ENCODE results near the gene NSD1. TPM values are rescaled to one million over a fixed set of nuclear protein-coding genes. Genes with fewer than 3 reads are reported as not detected.

NSD1 gene, protein sequence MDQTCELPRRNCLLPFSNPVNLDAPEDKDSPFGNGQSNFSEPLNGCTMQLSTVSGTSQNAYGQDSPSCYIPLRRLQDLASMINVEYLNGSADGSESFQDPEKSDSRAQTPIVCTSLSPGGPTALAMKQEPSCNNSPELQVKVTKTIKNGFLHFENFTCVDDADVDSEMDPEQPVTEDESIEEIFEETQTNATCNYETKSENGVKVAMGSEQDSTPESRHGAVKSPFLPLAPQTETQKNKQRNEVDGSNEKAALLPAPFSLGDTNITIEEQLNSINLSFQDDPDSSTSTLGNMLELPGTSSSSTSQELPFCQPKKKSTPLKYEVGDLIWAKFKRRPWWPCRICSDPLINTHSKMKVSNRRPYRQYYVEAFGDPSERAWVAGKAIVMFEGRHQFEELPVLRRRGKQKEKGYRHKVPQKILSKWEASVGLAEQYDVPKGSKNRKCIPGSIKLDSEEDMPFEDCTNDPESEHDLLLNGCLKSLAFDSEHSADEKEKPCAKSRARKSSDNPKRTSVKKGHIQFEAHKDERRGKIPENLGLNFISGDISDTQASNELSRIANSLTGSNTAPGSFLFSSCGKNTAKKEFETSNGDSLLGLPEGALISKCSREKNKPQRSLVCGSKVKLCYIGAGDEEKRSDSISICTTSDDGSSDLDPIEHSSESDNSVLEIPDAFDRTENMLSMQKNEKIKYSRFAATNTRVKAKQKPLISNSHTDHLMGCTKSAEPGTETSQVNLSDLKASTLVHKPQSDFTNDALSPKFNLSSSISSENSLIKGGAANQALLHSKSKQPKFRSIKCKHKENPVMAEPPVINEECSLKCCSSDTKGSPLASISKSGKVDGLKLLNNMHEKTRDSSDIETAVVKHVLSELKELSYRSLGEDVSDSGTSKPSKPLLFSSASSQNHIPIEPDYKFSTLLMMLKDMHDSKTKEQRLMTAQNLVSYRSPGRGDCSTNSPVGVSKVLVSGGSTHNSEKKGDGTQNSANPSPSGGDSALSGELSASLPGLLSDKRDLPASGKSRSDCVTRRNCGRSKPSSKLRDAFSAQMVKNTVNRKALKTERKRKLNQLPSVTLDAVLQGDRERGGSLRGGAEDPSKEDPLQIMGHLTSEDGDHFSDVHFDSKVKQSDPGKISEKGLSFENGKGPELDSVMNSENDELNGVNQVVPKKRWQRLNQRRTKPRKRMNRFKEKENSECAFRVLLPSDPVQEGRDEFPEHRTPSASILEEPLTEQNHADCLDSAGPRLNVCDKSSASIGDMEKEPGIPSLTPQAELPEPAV (N-terminal part only)
- polyA plus RNA-seq (ENCODE audit: insufficient read length in 10 of 10): 10 to 100 TPM; 35.1 to 49.7 (median 42.5) TPM
- long read RNA-seq, donor 1, partial matches to known transcripts: 0 of 1 reads
- long read RNA-seq, donor 1, other reads (novel, unspliced or antisense): 0 of 1 reads
- long read RNA-seq, donor 2, partial matches to known transcripts: 14 of 17 reads
- long read RNA-seq, donor 2, other reads (novel, unspliced or antisense): 0 of 17 reads
- long read RNA-seq, donor 3: 0 reads
- long read RNA-seq, donor 4, partial matches to known transcripts: 0 of 6 reads
- long read RNA-seq, donor 4, other reads (novel, unspliced or antisense): 5 of 6 reads
- long read RNA-seq, donor 5, partial matches to known transcripts: 0 of 6 reads
- long read RNA-seq, donor 5, other reads (novel, unspliced or antisense): 0 of 6 reads
- long read RNA-seq, donor 6, partial matches to known transcripts: 14 of 16 reads
- long read RNA-seq, donor 6, other reads (novel, unspliced or antisense): 0 of 16 reads
- long read RNA-seq, donor 7, partial matches to known transcripts: 0 of 3 reads
- long read RNA-seq, donor 7, other reads (novel, unspliced or antisense): 0 of 3 reads
- long read RNA-seq, donor 8: 0 reads
- long read RNA-seq, donor 9: 0 reads

DNA sequence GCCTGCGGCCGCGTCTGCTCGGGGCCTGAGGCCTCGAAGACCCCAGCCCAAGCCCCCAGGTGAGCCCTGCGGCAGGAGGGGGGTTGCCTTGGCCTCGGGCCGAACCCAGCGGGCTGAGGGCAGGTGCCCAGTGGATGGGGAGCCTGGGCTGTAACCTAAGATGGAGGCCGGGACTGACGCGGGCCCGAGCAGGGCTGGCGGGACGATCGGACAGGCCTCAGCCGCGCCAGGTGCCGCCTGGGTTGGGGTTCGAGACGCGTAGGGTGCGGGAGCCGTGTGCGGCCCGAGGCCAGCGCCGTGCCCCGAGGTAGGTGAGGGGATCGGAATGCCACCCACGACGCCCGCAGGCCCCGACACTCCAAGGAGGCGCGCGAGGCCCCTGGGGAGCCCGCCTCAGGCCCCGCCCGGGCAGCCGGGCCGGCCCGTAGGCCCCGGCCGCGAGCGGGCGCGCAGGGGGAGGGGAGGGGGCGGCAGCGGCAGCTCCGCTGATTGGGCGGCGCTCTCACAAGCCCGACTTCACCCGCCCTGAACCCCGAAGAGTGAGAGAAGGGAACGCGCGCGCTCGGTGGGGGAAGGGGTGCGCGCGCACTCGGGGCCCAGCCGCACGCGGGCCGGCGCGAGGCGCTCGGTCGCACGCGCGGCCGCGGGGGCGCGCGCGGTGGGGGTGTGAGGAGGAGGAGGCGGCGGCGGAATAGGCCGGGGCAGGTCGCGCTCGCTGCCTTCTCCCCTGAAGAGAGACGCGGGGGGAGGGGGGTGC lies at the start of gene NSD1:
Gene NSD1, plus strand, starts transcription at position 678 of the 757 bp plus-strand sequence. CDS start 1,331 bp downstream, outside the sequence.
- DNase-seq: peak; percentile 94 to 97 (median 95)

DNA sequence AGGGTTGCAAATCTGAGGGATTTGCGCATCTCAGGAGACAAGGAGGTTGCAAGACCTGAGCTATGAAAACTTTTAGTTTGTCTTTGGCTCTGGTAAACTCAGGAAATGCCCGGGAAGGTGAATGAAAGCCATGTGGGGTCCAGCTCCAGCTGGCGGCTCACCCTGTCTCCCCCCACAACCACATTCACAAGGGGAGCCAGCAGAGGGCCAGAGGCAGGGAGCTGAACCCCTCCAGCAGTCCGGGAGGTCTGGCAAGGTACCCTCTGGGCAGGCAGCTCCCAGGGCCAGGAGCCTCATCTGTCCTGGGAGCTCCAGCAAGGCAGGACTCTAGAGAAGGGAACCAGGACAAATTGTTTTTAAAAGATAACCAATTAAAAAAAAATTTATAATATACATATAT lies 49.4 kb upstream of the NSD1 start:
- DNase-seq: no peak

DNA sequence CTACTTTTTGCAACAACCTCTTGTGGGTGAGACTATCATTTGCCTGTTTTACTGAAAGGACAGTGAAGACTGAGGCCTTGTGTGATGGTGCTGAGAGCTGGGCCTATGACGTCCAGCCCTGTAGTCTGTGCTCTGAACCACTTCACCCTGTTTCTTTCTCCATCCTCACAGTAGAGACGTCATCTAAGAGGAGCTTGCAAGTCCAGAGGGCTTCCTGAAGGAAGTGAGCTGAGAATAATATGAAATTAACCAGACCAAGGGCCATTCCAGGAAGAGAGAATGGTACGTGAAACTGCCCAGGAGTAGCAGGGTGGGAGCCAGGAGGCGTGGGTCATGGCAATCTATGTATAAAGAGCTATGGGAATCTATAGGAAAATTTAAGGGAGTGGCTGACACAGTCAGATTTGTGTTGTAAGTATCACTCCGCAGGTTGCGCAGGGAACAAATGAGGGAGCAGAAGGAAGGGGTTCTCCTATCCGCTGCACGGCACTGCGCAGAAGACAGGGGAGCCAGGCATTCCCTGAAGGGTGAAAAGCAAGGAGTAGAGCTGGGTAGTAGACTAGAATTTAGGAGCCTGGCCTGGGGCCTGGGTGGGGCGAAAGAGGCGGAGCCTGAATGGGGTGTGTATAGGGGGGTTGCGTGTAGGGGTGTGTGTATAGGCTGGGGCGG lies 47.5 kb upstream of the NSD1 start:
- no peak for DNase-seq

DNA sequence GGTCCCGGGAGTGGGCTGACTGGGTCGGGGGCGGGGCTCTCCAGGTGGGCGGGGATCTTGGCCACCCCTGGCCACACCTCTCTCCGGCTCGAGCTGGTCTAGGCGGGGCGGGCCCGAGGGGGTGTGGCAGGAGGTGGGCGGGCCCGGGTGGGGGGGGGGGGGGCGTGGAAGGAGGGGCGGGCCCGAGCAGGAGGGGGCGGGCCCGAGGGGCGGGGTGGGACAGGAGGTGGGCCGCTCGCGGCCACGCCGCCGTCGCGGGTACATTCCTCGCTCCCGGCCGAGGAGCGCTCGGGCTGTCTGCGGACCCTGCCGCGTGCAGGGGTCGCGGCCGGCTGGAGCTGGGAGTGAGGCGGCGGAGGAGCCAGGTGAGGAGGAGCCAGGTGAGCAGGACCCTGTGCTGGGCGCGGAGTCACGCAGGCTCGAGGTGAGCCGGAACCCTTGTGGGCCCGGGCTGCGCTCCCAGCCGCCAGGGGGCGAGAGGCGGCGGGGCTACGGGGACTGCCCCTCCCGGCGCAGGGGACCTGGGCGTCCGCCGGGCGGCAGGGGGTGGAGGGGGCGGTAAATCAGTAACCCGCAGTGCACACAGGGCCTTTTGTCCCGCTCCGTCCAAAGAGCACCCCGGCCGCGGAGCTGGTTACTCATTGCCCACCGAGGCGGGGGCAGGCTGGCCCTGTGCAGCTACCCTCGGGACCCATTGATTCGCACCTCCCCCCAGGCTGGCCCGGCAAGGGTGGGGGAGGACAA lies 46.7 kb upstream of the NSD1 start, which contains the start of gene FGFR4:
Gene FGFR4, plus strand, starts transcription at position 262 of the 744 bp plus-strand sequence. CDS start 2,688 bp downstream, outside the sequence.
- DNase-seq: peak in 2 of 3 donors; percentile 48 to 88

DNA sequence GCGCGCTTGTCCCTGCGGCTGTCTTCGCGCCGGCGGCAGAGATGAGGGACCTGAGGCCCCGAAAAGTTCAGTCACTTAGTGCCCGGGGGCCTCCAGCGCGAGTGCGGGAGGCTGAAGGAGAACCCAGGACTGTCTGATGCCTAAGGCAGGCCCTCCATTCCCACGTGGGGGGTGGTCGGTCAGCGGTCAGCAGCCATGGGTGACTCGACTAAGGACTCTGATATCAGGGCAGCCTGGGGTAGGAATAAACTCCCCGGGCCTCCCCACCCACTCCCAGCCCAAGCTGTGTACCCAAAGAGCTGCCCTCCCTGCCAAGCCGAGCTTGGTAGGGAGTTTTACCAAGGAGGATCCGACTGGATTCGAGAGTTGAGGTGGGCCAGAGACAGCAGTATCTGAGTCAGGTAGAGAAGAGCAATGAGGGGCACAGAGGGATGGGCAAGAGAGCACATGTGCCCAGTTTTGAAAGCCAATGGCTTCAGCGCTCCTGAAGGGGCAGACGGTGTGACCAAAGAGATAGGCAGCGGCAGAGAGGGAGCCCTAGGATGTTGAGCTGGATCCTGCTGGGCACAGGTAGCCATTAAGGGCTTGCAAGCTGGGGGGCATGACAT lies 46.1 kb upstream of the NSD1 start:
- no peak for DNase-seq

DNA sequence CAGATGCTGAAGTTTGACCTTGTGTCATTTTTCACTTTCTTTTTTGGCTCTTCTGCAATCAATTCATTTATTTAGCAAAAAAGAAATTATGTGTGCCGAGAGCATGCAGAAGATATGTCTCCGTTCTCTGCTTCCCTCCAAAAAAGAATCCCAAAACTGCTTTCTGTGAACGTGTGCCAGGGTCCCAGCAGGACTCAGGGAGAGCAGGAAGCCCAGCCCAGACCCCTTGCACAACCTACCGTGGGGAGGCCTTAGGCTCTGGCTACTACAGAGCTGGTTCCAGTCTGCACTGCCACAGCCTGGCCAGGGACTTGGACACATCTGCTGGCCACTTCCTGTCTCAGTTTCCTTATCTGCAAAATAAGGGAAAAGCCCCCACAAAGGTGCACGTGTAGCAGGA lies 44.4 kb upstream of the NSD1 start:
- no peak for DNase-seq

DNA sequence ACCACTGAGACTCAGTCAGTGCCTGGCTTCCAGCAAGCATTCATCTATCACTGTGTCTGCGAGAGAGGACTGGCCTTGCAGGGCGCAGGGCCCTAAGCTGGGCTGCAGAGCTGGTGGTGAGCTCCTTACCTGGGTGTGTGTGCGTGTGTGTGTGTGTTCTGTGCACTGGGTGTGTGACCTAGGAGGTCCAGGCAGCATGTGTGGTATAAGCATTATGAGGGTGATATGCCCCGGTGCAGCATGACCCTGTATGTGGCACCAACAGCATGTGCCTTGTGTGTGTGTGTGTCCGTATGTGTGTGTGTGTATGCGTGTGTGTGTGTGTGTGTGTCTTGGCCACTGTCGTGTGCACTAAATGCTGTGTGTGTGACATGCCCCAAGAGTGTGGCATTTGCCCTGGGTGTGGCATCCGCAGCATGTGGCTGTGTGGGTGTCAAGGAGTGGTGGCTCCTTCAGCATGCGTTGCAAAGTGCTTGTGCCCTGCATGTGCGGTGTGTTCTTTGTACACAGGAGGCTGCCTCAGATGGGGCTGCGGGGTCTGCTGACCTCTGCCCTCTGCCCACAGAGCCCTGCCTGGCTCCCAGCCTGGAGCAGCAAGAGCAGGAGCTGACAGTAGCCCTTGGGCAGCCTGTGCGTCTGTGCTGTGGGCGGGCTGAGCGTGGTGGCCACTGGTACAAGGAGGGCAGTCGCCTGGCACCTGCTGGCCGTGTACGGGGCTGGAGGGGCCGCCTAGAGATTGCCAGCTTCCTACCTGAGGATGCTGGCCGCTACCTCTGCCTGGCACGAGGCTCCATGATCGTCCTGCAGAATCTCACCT lies 43.5 kb upstream of the NSD1 start:
- no peak for DNase-seq

DNA sequence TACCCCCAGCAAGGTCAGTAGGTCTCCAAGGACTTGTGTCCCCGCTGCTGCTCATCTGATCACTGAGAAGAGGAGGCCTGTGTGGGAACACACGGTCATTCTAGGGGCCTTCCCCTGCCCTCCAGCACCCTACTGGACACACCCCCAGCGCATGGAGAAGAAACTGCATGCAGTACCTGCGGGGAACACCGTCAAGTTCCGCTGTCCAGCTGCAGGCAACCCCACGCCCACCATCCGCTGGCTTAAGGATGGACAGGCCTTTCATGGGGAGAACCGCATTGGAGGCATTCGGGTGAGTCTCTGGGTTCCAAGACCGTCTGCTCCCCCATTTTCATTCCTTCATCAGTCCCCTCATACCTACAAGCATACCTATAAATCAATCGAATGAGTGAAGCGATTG lies 42.8 kb upstream of the NSD1 start:
- DNase-seq: no peak

DNA sequence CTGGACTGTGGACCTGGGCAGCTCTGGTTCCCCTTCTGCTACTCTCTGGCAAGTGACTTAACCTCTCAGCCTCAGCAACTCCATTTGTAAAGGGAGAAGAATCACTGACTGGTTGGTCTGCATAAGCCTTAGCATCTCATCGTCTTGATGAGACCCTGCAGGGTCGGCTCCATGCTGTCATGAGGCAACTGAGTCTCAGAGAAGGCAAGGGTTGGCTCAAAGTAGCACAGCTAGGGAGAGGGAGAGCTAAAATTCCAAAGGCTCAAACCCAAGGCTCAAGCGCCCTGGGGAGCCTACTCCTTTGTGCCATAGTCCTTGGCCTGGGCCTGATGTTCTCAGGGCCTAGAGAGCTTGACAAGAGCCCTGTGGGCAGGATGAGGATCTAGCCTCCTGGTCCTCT lies 42.3 kb upstream of the NSD1 start:
- DNase-seq: no peak

DNA sequence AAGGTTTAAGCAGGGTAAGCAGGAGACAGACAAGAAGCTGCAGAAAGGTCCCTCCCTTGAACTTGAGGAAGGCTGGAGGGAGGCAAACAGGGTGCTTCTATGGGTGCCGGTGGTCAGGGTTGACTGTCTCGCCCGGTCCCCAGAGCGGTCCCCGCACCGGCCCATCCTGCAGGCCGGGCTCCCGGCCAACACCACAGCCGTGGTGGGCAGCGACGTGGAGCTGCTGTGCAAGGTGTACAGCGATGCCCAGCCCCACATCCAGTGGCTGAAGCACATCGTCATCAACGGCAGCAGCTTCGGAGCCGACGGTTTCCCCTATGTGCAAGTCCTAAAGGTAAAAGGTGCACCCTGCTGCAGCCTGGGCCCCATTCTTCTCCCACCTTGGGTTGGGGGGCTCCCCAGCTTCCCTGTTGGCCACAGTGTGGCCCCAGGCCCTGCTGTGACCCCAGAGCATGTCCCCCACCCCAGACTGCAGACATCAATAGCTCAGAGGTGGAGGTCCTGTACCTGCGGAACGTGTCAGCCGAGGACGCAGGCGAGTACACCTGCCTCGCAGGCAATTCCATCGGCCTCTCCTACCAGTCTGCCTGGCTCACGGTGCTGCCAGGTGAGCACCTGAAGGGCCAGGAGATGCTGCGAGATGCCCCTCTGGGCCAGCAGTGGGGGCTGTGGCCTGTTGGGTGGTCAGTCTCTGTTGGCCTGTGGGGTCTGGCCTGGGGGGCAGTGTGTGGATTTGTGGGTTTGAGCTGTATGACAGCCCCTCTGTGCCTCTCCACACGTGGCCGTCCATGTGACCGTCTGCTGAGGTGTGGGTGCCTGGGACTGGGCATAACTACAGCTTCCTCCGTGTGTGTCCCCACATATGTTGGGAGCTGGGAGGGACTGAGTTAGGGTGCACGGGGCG lies 41.1 kb upstream of the NSD1 start:
- no peak for DNase-seq

DNA sequence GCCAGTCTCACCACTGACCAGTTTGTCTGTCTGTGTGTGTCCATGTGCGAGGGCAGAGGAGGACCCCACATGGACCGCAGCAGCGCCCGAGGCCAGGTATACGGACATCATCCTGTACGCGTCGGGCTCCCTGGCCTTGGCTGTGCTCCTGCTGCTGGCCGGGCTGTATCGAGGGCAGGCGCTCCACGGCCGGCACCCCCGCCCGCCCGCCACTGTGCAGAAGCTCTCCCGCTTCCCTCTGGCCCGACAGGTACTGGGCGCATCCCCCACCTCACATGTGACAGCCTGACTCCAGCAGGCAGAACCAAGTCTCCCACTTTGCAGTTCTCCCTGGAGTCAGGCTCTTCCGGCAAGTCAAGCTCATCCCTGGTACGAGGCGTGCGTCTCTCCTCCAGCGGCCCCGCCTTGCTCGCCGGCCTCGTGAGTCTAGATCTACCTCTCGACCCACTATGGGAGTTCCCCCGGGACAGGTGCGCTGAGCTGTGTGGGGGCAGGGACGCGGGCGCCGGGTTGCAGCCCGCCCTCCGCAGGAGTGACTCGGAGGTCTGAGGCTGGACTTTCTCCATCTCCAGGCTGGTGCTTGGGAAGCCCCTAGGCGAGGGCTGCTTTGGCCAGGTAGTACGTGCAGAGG lies 40.4 kb upstream of the NSD1 start:
- DNase-seq: no peak

DNA sequence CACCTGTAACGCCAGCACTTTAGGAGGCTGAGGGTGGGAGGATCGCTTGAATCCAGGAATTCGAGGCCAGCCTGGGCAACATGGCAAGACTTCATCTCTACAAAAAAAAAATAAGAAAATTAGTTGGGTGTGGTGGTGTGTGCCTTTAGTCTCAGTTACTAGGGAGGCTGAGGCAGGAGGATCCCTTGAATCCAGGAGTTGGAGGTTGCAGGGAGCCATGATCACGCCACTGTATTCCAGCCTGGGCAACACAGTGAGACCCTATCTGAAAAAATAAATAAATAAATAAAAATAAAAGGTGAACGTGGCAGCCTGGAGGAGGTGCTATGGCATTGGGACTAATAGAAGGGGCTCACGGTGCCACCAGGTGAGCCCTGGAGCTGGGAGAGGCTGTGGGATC lies 39.8 kb upstream of the NSD1 start:
- no peak for DNase-seq

DNA sequence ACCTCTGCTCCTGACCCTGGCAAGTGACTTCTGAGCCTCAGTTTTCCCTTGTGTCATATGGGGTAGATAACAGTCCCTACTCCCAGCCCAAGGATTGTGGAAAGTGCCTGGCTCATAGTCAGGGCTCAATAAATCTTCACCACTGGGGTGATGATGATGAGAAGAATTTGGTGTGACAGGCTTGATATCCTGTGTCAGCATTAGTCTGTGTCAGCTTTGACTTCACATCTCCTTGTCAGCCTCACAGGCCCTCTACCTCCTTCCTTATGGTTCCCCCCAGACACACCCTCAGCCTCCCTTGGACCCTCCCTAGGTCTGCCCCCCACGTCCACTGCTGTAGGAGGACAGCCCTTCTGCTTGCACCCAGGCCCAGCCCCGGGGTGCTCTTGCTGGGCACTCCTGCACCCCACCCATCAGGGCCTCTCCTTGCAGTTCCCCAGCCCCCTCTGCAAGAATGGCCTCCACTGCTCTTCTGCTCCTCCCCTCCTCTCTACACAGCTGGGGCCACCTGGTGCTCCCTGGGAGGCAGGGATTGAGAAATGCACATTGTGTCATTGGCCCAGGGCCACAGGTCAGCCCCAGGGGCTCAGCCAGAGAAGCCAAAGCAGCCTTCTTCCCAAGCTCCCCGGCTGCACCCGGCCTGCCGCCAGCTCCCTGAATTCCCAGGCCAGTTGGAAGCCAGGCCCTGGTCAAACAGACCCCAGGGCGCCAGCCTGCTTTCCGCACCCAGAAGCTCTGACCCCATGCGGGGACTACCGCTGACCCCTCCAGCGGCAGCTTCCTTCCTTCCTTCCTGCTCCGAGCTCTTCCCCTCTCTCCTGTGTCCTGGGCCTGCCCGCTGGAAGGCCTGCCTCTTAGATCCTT lies 39.1 kb upstream of the NSD1 start:
- DNase-seq: peak; percentile 73 to 93 (median 78)

DNA sequence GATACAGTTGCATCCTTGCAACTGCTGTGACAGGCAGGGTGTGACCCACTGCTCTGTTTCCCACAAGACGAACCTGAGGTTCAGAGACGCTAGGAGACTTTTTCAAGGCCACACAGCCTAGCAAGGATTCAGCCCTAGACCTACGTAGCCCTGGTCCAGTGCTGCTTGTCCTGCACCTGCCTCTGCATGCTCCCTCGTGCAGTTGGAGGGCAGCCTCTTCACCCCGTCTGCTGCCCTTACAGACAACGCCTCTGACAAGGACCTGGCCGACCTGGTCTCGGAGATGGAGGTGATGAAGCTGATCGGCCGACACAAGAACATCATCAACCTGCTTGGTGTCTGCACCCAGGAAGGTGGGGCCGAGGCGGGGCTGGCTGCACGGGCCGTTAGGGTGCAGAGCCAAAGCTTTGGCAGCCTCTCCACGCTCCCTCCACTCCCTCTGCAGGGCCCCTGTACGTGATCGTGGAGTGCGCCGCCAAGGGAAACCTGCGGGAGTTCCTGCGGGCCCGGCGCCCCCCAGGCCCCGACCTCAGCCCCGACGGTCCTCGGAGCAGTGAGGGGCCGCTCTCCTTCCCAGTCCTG lies 38.4 kb upstream of the NSD1 start:
- no peak for DNase-seq

Measured in muscle of back (tissue), 13 donors.